KMS-11 (cell line): Measurements from ENCODE around the gene MYDGF.

Experiments
- H2AFZ ChIP-seq: fragments of 200-600 bp; sonication (generic); 2 replicates; pipeline ENCODE4 v1.6.1; 2016; ENCODE audit warnings: antibody characterized with exemption, mixed run types, low read depth
- H3K27ac ChIP-seq: fragments of 200-600 bp; sonication (generic); 2 replicates; pipeline ENCODE4 v1.6.1; 2016; ENCODE audit warnings: mild to moderate bottlenecking, mixed run types
- H3K27me3 ChIP-seq: fragments of 200-600 bp; sonication (generic); 2 replicates; pipeline ENCODE4 v1.6.1; 2017; ENCODE audit warnings: mild to moderate bottlenecking, low read depth, mixed run types, moderate library complexity; ENCODE audit not compliant: insufficient read depth
- H3K36me3 ChIP-seq: fragments of 200-600 bp; sonication (generic); 2 replicates; pipeline ENCODE4 v1.6.1; 2017; ENCODE audit warnings: mild to moderate bottlenecking, mixed run types; ENCODE audit not compliant: insufficient read depth
- H3K4me1 ChIP-seq: fragments of 200-600 bp; sonication (generic); 2 replicates; pipeline ENCODE4 v1.6.1; 2016; ENCODE audit warnings: mild to moderate bottlenecking, low read depth, mixed run types; ENCODE audit not compliant: poor library complexity, severe bottlenecking
- H3K4me2 ChIP-seq: fragments of 200-600 bp; sonication (generic); 2 replicates; pipeline ENCODE4 v1.7.0; 2016; ENCODE audit warnings: mild to moderate bottlenecking, mixed run types
- H3K4me3 ChIP-seq: fragments of 200-600 bp; sonication (generic); IDR thresholded peaks from 2 replicates; pipeline ENCODE4 v1.6.1; 2017; ENCODE audit warnings: low read depth, low read length, mixed read lengths; ENCODE audit not compliant: insufficient read depth
- H3K79me2 ChIP-seq: fragments of 200-600 bp; sonication (generic); 2 replicates; pipeline ENCODE4 v1.6.1; 2016; ENCODE audit warnings: low read depth, mixed run types; ENCODE audit not compliant: insufficient read depth
- H3K9ac ChIP-seq: fragments of 200-600 bp; sonication (generic); 2 replicates; pipeline ENCODE4 v1.6.1; 2016; ENCODE audit warnings: mild to moderate bottlenecking, mixed run types
- H4K20me1 ChIP-seq: fragments of 200-600 bp; sonication (generic); 2 replicates; pipeline ENCODE4 v1.6.1; 2016; ENCODE audit warnings: mild to moderate bottlenecking, mixed run types; ENCODE audit not compliant: insufficient read depth
- TF ChIP-seq, protein P1 (sequence below): fragments of 200-600 bp; sonication (generic); conservative IDR thresholded peaks from 2 replicates; pipeline ENCODE4 v1.6.1; 2017; ENCODE audit warnings: low read depth, mild to moderate bottlenecking, antibody characterized with exemption, low read length, moderate library complexity, mixed read lengths

MYDGF gene

DNA sequence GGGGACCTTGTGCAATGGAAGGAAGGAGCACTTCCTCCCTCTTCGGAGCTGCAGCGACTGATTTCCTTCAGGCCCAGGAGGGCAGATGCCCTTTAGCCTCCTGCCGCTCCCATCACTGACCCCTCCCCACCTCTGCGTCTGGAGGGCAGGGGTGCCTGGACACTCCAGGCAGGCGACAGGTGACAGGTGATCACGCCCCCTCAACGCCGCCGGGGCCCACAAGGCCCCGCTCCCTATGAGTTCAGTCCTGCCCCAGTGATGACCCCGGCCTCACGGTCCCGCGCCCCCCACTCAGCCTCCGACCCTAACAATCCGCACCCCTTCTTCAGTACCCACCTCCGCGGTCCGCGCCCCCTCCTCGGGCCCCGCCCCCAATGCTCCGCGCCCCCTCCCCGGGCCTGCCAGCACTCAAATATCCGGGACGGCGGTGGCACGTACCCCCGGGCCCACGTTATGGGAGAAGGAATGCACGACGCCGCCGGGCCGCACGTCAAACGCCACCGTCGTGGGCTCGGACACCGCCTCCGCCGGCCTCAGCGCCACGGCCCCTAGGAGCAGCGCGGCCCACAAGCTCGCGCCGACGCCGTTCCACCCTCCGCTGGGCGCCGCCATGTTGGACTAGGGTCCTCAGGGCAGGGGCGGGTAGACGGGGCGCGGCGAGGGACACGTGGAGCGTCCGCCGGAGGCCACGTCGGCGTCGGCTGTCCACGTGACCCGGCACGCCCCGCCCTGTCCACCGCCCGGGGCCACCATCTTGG lies at the start of gene MYDGF:
MYDGF (minus strand) TSS at position 620 of the 758 bp plus-strand sequence; CDS start at position 612, 8 bp downstream.
- H3K79me2 ChIP-seq = peaks cover 15% of the 10 kb centered on the region
- peak within 1 kb of the TSS; percentile 96 for H3K4me2 ChIP-seq
- no peak within 1 kb of the TSS for H3K4me3 ChIP-seq
- H3K27me3 ChIP-seq = no peaks in the 10 kb centered on the region
- peak within 1 kb of the TSS; percentile 28 for H2AFZ ChIP-seq
- H3K27ac ChIP-seq = peak within 1 kb of the TSS; percentile 24; the same call in 1 of the 2 replicates
- TF ChIP-seq, protein P1, sequence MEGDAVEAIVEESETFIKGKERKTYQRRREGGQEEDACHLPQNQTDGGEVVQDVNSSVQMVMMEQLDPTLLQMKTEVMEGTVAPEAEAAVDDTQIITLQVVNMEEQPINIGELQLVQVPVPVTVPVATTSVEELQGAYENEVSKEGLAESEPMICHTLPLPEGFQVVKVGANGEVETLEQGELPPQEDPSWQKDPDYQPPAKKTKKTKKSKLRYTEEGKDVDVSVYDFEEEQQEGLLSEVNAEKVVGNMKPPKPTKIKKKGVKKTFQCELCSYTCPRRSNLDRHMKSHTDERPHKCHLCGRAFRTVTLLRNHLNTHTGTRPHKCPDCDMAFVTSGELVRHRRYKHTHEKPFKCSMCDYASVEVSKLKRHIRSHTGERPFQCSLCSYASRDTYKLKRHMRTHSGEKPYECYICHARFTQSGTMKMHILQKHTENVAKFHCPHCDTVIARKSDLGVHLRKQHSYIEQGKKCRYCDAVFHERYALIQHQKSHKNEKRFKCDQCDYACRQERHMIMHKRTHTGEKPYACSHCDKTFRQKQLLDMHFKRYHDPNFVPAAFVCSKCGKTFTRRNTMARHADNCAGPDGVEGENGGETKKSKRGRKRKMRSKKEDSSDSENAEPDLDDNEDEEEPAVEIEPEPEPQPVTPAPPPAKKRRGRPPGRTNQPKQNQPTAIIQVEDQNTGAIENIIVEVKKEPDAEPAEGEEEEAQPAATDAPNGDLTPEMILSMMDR = no peak
- peak within 1 kb of the TSS; percentile 84 for H3K9ac ChIP-seq
- H3K36me3 ChIP-seq = no peaks in the 10 kb centered on the region
- peaks cover 10% of the 10 kb centered on the region for H3K4me1 ChIP-seq
- H4K20me1 ChIP-seq = no peaks in the 10 kb centered on the region

DNA sequence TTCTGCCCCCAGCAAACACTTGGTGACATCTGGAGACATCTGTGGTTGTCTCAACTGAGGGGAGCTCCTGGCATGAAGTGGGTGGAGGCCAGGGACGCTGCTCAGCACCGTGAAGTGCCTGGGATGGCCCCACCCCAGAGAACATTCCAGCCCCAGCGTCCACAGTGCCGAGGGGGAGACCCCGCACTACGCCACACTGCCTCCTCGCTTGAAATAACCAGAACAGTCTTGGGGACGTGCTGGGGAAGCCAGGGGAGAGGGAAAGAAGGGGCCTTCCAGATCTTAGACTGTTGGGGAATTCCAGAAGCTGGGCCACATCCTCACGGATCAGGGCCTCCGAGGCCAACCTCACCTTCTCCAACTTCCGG lies 49.3 kb upstream of the MYDGF start:
- no peaks in the 10 kb centered on the region for H3K36me3 ChIP-seq
- H3K27ac ChIP-seq = no peak overlapping the region
- H4K20me1 ChIP-seq = no peaks in the 10 kb centered on the region
- no peak overlapping the region for H3K9ac ChIP-seq
- peaks cover 14% of the 10 kb centered on the region for H3K4me1 ChIP-seq
- TF ChIP-seq, protein P1 = no peak
- H3K27me3 ChIP-seq = no peaks in the 10 kb centered on the region
- no peak overlapping the region for H3K4me2 ChIP-seq
- H2AFZ ChIP-seq = no peak overlapping the region
- H3K4me3 ChIP-seq = no peak overlapping the region
- peaks cover 22% of the 10 kb centered on the region for H3K79me2 ChIP-seq

DNA sequence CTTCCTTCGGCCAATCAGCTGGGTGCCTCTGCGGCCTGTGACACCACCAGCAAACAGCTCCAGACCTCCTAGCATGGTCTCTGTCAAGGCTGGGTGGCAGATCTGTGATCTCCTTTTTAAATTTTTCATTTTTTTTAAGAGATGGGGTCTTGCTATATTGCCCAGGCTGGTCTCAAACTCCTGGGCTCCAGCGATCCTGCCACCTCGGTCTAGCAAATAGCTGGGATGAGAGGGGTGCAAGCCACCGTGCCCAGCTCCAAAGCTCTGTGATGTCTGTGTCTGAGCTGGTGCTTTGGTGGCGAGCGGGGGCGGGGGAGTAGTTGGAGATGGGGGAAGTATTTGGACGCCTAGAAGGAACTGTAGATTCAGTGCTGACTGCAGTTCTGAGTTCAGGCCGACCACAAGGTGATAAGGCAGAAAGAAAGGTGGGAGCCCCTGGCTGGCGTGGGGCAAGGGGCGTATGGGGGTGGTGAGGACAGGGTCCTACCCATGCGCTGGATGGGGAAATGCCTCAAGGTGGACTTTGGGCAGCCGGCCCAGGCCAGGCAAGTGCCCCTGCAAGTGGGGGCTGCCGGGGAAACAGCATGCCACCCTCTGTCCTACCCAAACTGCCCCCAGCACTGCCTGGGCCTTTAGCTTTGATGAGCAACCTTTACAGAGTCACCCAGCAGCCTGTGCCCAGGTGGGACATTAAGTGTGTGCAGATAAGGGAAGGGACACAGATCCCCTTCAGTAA lies 48.0 kb upstream of the MYDGF start:
- no peak overlapping the region for H3K4me2 ChIP-seq
- no peaks in the 10 kb centered on the region for H3K36me3 ChIP-seq
- no peak overlapping the region for H3K27ac ChIP-seq
- peaks cover 19% of the 10 kb centered on the region for H3K79me2 ChIP-seq
- no peaks in the 10 kb centered on the region for H3K27me3 ChIP-seq
- H2AFZ ChIP-seq = no peak overlapping the region
- TF ChIP-seq, protein P1 = no peak
- H3K4me3 ChIP-seq = no peak overlapping the region
- H3K4me1 ChIP-seq = peaks cover 14% of the 10 kb centered on the region
- no peak overlapping the region for H3K9ac ChIP-seq
- H4K20me1 ChIP-seq = no peaks in the 10 kb centered on the region

DNA sequence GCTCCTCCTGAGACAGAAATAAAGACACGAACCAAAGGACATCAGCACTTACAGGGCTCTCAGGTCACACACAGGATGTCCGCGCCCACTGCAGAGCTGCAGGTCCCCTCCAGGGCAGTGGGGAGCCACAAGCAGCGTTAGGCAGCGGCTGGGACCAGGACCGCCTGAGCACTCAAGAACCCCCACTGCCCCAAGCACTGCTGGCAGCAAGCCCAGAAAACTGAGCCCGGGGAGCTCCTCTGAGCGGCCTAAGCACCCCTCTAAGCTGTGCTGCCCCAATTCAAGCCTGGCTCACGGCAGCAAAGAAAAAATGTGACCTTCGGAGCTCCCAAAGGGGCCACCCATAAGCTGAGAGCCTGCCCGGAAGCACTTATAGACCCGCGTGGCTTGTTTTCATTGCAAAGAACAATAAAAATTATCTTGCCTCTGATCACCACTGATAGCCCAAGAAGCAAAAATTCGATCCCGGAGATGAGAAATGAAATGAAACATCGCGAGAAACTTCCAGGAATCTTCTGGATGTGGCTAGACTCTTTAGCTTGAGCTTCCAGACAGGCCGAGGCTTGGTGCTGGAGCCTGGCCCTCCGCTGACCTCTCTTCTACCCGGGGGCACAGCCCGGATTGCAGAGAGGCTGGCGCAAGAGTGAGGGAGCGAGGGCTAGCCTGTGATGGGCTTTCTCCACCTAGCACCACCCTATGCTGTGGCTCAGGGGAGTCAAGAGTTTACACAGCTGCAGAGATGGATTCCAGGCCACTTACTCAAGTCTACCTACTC lies 47.2 kb upstream of the MYDGF start:
- H3K4me1 ChIP-seq = peaks cover 14% of the 10 kb centered on the region
- no peak overlapping the region for H3K27ac ChIP-seq
- no peaks in the 10 kb centered on the region for H4K20me1 ChIP-seq
- TF ChIP-seq, protein P1 = no peak
- H3K36me3 ChIP-seq = no peaks in the 10 kb centered on the region
- H3K9ac ChIP-seq = no peak overlapping the region
- no peak overlapping the region for H3K4me2 ChIP-seq
- H3K79me2 ChIP-seq = peaks cover 11% of the 10 kb centered on the region
- no peaks in the 10 kb centered on the region for H3K27me3 ChIP-seq
- H3K4me3 ChIP-seq = no peak overlapping the region
- no peak overlapping the region for H2AFZ ChIP-seq
